ENCODE data around the gene MBD6.
A peak's percentile ranks its signal among the peaks of the same experiment; 100 is the strongest.

MBD6 gene

GRCh38 chr12:57522011-57522886 is at the start of gene MBD6:
Gene MBD6, plus strand, starts transcription at chr12:57522824. Its CDS starts 1,480 bp downstream, at chr12:57524304.
- DNase-seq (ENCODE audit: low spot score), result peak; percentile 90

GRCh38 chr12:57473392-57473791 is 49.2 kb upstream of the MBD6 start:
- DNase-seq (ENCODE audit: low spot score), result no peak

- no peak for DNase-seq (ENCODE audit: low spot score)
Measured at GRCh38 chr12:57473886-57474285, 48.7 kb upstream of the MBD6 start.

- no peak for DNase-seq (ENCODE audit: low spot score)
Measured at GRCh38 chr12:57474430-57474829, 48.2 kb upstream of the MBD6 start.

- no peak for DNase-seq (ENCODE audit: low spot score)
Measured at GRCh38 chr12:57474862-57475261, 47.8 kb upstream of the MBD6 start.

GRCh38 chr12:57475271-57476161 is 47.1 kb upstream of the MBD6 start:
- DNase-seq (ENCODE audit: low spot score), result no peak

- peak; percentile 64 for DNase-seq (ENCODE audit: low spot score)
Measured at GRCh38 chr12:57476162-57476992, 46.2 kb upstream of the MBD6 start.

GRCh38 chr12:57476993-57477709 is 45.5 kb upstream of the MBD6 start:
- DNase-seq (ENCODE audit: low spot score), result peak; percentile 24

GRCh38 chr12:57477710-57478681 is 44.6 kb upstream of the MBD6 start:
- peak; percentile 48 for DNase-seq (ENCODE audit: low spot score)

- no peak for DNase-seq (ENCODE audit: low spot score)
Measured at GRCh38 chr12:57479043-57479375, 43.6 kb upstream of the MBD6 start.

- DNase-seq (ENCODE audit: low spot score), result peak; percentile 75
Measured at GRCh38 chr12:57479376-57480115, 43.1 kb upstream of the MBD6 start, which contains the start of gene ARHGAP9. Gene ARHGAP9, minus strand, starts transcription at chr12:57479866. Its CDS starts 460 bp downstream, at chr12:57479406.

GRCh38 chr12:57481671-57482070 is 41.0 kb upstream of the MBD6 start:
- DNase-seq (ENCODE audit: low spot score), result no peak

GRCh38 chr12:57483466-57483865 is 39.2 kb upstream of the MBD6 start:
- DNase-seq (ENCODE audit: low spot score), result no peak

GRCh38 chr12:57485695-57486094 is 36.9 kb upstream of the MBD6 start:
- no peak for DNase-seq (ENCODE audit: low spot score)

GRCh38 chr12:57487055-57487596 is 35.5 kb upstream of the MBD6 start:
- DNase-seq (ENCODE audit: low spot score), result no peak

- DNase-seq (ENCODE audit: low spot score), result peak; percentile 94
Measured at GRCh38 chr12:57487597-57488401, 34.8 kb upstream of the MBD6 start, which contains the start of gene MARS1. Gene MARS1, plus strand, starts transcription at chr12:57488068. Its CDS starts 23 bp downstream, at chr12:57488091.

- DNase-seq (ENCODE audit: low spot score), result no peak
Measured at GRCh38 chr12:57488402-57489156, 34.0 kb upstream of the MBD6 start.
